Measurements from ENCODE around the gene TKTL1.

TKTL1 gene

DNA sequence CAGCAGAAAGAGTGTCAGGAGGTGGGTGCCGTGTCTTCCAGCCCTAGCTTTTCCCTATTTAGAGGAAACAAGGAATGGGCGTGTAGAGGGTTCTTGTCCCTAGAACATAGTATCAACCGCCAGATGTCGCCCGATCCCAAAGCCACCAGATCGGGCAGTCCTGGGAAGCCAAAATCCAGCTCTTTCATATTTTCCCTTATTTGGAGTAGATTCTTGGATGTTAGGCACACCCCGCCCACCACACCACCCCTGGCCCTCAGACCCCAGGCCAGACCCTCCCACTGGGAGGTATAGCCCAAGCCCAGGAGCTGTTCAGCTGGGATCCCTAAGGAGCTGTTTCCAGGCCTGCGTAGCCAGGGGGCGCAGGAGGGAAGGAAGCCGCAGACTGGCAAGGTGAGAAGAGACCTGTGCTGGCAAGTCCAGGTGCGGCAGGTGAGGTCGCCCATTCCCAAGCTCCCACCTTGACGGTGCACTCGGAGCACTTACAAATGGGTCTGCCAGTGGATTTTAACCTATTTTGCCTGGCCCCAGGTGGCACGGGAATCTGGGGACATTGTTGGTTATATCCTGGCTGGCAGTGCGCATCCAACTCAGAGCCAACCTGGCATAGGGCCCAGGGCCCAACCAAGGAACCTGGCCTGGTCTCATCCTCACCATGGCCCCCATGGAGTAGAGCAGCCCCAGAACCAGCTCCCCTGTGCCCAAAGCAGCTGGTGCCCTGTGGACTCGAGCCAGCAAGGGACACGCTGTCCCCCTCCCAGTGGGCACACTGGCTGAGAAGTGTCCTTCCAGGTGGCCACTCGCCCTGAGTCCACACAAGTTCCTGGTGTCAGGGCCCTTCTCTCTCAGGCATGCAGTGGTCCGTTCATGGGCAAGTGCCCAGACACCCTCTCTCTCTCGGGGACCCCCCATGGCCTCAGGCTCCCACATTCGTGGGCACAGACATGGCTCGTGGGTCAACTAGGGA is 78.0 kb downstream of the TKTL1 start:
- no peak for DNase-seq (ENCODE audit: low read depth in 2 of 3, low spot score in 2 of 3)

DNA sequence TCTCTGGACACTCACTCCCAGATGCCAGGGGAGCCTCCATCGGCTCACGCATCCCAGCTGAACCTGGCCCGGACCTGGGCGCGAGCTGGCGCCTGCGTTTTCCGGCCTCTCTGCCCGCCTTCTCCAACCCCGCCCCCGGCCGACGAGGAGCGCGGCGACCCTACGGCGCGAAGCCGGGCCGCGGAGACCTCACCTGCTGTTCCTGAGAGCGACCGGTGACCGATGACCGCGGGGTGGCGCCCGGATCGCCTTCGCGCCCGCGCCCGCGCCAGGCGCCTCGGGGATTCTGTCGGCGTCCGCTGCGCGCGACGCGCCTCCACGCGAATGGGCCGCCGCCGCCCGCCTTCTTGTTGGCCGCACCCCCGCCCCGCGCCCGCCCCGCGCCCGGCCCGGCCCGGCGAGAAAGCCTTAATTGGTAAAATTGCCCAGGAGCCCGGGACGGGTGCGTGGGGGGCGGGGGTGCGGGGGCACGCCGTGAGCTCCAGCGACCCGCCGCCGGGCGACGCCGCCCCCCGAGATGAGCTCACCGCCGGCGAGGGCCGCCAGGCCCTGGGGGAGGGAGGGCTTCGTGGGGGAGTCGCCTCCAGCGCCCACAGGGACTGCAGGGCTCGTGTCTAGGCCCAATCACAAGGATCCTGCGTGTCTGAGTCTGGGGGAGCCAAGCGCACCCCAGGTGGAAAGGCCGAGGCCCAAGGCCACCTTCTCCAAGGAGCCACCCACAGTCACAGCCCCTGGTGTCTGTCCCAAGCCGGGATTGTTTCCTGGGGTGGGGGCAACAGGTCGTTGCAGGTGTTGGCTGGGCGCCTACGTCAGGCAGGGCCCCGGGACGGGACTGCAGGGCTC is 78.9 kb downstream of the TKTL1 start, which contains the start of gene FLNA:
FLNA (minus strand) TSS at position 322 of the 843 bp plus-strand sequence. CDS start 3,389 bp downstream, outside the sequence.
- no peak for DNase-seq (ENCODE audit: low read depth in 2 of 3, low spot score in 2 of 3)

DNA sequence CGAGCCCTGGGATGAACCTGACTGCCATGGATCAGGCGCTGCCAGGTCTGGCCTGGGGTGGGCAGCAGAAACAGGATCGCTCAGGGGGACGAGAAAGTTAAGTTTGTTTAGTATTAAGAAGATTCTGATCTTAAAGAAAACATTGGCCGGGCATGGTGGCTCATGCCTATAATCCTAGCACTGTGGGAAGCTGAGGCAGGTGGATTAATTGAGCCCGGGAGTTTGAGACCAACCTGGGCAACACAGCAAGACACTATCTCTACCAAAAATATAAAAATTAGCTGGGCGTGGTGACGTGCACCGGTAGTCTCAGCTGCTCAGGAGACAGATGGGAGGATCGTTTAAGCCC is 79.5 kb downstream of the TKTL1 start:
- DNase-seq (ENCODE audit: low read depth in 2 of 3, low spot score in 2 of 3): no peak

DNA sequence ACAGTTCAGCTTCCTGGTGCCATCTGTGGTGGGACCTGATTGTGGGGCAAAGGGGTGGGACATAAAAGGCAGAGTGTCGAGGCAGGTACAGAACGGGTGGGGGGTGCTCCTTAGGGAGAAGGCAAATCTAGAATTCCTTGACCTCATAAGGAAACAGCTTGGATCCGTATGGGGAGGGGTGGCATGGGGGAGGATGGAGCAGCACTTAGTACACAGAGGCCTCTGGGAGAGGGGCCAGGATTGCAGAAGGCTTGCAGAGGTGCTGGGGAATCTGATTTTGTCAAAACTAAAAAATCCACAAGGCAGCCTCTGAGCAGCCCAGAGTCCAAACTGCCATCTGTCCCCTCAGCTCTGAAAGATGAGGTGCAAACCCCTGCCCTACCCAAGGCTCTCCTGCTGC is 81.2 kb downstream of the TKTL1 start:
- no peak for DNase-seq (ENCODE audit: low read depth in 2 of 3, low spot score in 2 of 3)

DNA sequence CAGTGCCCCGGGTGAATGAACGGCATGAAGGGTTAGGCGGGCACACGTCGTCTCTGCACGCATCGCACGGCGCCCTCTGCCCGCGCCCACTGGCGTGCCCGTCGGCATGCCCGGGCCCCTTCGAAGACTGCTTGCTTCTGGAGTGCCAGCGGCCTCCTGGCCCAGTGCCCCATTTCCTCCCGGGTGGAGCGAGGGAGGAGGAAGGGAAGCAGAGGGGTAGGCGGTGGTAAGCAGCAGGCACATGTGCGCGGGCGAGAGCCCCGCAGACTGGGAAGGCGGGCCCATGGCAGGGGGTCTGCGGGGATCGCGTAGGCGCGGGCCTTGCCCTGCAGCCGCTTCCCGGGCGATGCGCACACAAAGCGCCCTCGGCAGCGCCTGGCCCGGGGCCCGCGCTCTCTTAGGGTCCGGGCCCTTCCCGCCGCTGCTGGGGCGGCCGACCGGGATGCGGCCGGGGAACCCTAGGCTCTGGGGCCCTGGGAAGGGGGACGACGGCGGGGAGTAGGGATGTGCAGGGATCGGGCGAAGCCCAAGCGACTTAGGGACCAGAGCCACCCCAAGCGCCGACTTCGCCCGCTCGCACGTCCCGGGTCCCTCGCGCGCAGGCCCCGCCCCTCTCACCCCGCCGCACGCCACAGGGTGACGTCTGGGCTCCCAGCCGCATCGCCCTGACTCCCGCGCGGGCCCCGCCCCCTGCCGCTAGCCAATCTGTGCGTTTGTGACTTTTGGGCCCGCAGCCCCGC is 82.6 kb downstream of the TKTL1 start:
- peak in 1 of 3 experiments; percentile 61 for DNase-seq (ENCODE audit: low read depth in 2 of 3, low spot score in 2 of 3)

DNA sequence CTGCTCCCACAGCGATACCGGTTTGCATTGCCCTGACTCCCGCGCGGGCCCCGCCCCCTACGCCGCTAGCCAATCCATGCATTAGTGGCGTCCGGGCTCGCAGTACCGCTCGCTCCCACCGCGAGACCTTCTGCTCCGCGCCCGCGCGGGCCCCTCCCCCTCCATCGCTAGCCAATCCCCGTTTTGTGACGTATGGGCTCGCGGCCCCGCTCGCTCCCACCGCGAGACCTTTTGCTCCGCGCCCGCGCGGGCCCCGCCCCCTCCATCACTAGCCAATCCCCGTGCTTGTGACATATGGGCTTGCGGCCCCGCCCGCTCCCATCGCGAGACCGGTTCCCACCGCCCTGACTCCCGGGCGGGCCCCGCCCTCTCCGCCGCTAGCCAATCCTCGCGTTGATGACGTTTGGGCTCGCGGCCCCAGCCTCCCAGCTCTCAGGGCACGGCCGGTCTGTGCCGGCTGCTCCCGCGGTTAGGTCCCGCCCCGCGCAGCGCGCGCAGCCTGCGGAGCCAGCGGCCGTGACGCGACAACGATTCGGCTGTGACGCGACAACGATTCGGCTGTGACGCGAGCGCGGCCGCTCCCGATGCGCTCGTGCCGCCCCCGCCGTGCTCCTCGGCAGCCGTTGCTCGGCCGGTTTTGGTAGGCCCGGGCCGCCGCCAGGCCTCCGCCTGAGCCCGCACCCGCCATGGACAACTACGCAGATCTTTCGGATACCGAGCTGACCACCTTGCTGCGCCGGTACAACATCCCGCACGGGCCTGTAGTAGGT is 83.4 kb downstream of the TKTL1 start, which contains the start of gene EMD:
EMD (plus strand) TSS at position 497 of the 770 bp plus-strand sequence; CDS start at position 687, 190 bp downstream.
- DNase-seq (ENCODE audit: low read depth in 2 of 3, low spot score in 2 of 3): peak; percentile 63 to 91 (median 78)

DNA sequence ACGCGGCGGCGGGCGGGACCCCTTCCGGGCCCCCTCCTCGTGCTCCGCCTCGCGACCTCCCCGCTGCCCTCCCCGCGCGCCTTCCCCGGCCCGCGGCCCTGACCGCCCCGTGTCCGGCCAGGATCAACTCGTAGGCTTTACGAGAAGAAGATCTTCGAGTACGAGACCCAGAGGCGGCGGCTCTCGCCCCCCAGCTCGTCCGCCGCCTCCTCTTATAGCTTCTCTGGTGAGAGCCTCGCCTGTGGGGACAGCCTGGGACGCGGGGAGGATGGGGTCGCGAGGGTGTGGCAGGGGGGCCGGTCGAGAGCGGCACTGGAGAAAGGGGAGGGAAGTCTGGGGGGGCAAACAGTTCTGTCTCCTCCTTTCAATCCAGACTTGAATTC is 84.0 kb downstream of the TKTL1 start:
- DNase-seq (ENCODE audit: low read depth in 2 of 3, low spot score in 2 of 3): no peak
